Liver (tissue), 9 donors: ENCODE results near the gene FAM171A1. TPM values are rescaled to one million over a fixed set of nuclear protein-coding genes. Genes with fewer than 3 reads are reported as not detected.

Experiments
- DNase-seq: peaks from one replicate; pipeline ENCODE4 v3.0.0-alpha.2; 2017; ENCODE audit warnings: low spot score
- H3K27ac ChIP-seq, 2 donors: one replicate each; pipeline ENCODE4 v1.7.0; 2013; ENCODE audit warnings: inconsistent platforms in 2 of 2, low read length in 2 of 2, control low read depth in 1 of 2, low read depth in 1 of 2, mild to moderate bottlenecking in 1 of 2
- H3K27me3 ChIP-seq, 4 donors: one replicate each; pipeline versions ENCODE4 v1.6.1 to v1.7.0; 2013; ENCODE audit warnings: low read length in 3 of 4, inconsistent platforms in 1 of 4, mild to moderate bottlenecking in 1 of 4, moderate library complexity in 1 of 4; ENCODE audit not compliant: control insufficient read depth in 4 of 4, insufficient read depth in 4 of 4
- H3K36me3 ChIP-seq, 4 donors: one replicate each; pipeline versions ENCODE4 v1.6.1 to v1.7.0; 2013; ENCODE audit warnings: low read length in 3 of 4, mild to moderate bottlenecking in 3 of 4, low read depth in 1 of 4, moderate library complexity in 1 of 4; ENCODE audit not compliant: control insufficient read depth in 4 of 4, insufficient read depth in 3 of 4
- H3K4me1 ChIP-seq, 4 donors: one replicate each; pipeline versions ENCODE4 v1.6.1 to v1.7.0; 2013; ENCODE audit warnings: low read length in 3 of 4, mild to moderate bottlenecking in 3 of 4, moderate library complexity in 1 of 4; ENCODE audit not compliant: control insufficient read depth in 4 of 4, insufficient read depth in 4 of 4
- H3K4me3 ChIP-seq, 3 donors: one replicate each; pipeline versions ENCODE4 v1.6.1 to v1.7.0; 2013; ENCODE audit warnings: low read length in 3 of 3, control low read depth in 1 of 3, low read depth in 1 of 3, mild to moderate bottlenecking in 1 of 3
- H3K9ac ChIP-seq, 2 donors: one replicate each; pipeline ENCODE4 v1.7.0; 2013; ENCODE audit warnings: low read length in 2 of 2, mild to moderate bottlenecking in 2 of 2, moderate library complexity in 2 of 2, control low read depth in 1 of 2, low read depth in 1 of 2
- H3K9me3 ChIP-seq, 4 donors: one replicate each; pipeline versions ENCODE4 v1.6.1 to v1.7.0; 2013; ENCODE audit warnings: low read length in 3 of 4; ENCODE audit not compliant: control insufficient read depth in 4 of 4
- ATF3 ChIP-seq: IDR thresholded peaks from 2 replicates; pipeline ENCODE4 v1.6.1; 2016; ENCODE audit warnings: antibody characterized with exemption
- CTCF ChIP-seq: fragments of 150-350 bp; IDR thresholded peaks from 2 replicates; pipeline ENCODE4 v1.5.1; 2017; ENCODE audit warnings: improper control_type of control experiment, low read depth, low read length; ENCODE audit not compliant: missing input control
- EGR1 ChIP-seq, 2 donors: IDR thresholded peaks; 2 replicates each; pipeline ENCODE4 v1.6.1; 2016 to 2018; ENCODE audit warnings: antibody characterized with exemption in 2 of 2, low read depth in 2 of 2
- FOXA1 ChIP-seq: IDR thresholded peaks from 2 replicates; pipeline ENCODE4 v1.6.1; 2016; ENCODE audit warnings: antibody characterized with exemption
- FOXA2 ChIP-seq: IDR thresholded peaks from 2 replicates; pipeline ENCODE4 v1.6.1; 2016; ENCODE audit warnings: antibody characterized with exemption
- GABPA ChIP-seq, 2 donors: IDR thresholded peaks in 1 of 2; conservative IDR thresholded peaks in 1 of 2; 2 replicates each; pipeline ENCODE4 v1.6.1; 2016; ENCODE audit warnings: antibody characterized with exemption in 2 of 2, mild to moderate bottlenecking in 1 of 2, moderate library complexity in 1 of 2
- HNF4A ChIP-seq, 2 donors: conservative IDR thresholded peaks; 2 replicates each; pipeline ENCODE4 v1.6.1; 2016; ENCODE audit warnings: antibody characterized with exemption in 2 of 2, mild to moderate bottlenecking in 2 of 2
- HNF4G ChIP-seq: IDR thresholded peaks from 2 replicates; pipeline ENCODE4 v1.6.1; 2016; ENCODE audit warnings: antibody characterized with exemption
- JUND ChIP-seq, 2 donors: IDR thresholded peaks; 2 replicates each; pipeline ENCODE4 v1.6.1; 2016; ENCODE audit warnings: antibody characterized with exemption in 2 of 2
- NR2F2 ChIP-seq: IDR thresholded peaks from 2 replicates; pipeline ENCODE4 v1.6.1; 2016; ENCODE audit warnings: antibody characterized with exemption
- RAD21 ChIP-seq, 2 donors: IDR thresholded peaks; 2 replicates each; pipeline ENCODE4 v1.6.1; 2016; ENCODE audit warnings: antibody characterized with exemption in 2 of 2, mild to moderate bottlenecking in 2 of 2
- REST ChIP-seq: IDR thresholded peaks from 2 replicates; pipeline ENCODE4 v1.6.1; 2016; ENCODE audit warnings: antibody characterized with exemption, mild to moderate bottlenecking
- RXRA ChIP-seq, 2 donors: IDR thresholded peaks; 2 replicates each; pipeline ENCODE4 v1.6.1; 2017 to 2018; ENCODE audit warnings: antibody characterized with exemption in 2 of 2, mild to moderate bottlenecking in 1 of 2
- SP1 ChIP-seq: IDR thresholded peaks from 2 replicates; pipeline ENCODE4 v1.6.1; 2018; ENCODE audit warnings: antibody characterized with exemption, mild to moderate bottlenecking
- TAF1 ChIP-seq: conservative IDR thresholded peaks from 2 replicates; pipeline ENCODE4 v1.6.1; 2016; ENCODE audit warnings: antibody characterized with exemption, mild to moderate bottlenecking
- YY1 ChIP-seq: IDR thresholded peaks from 2 replicates; pipeline ENCODE4 v1.6.1; 2016; ENCODE audit warnings: antibody characterized with exemption, mild to moderate bottlenecking
- ZBTB33 ChIP-seq: IDR thresholded peaks from 2 replicates; pipeline ENCODE4 v1.6.1; 2016; ENCODE audit warnings: antibody characterized with exemption
- WGBS: extraction: QIAGEN DNeasy Blood & Tissue Kit; methylation state at CpG from one replicate; pipeline ENCODE4 v1.1.7; 2013; 5-methylcytosine and 5-hydroxymethylcytosine counted together
- polyA plus RNA-seq, 2 donors: library from polyadenylated mRNA; stranded (reverse) in 1 of 2; unstranded in 1 of 2; fragments of 200-250 nt in 1 of 2; fragments of >200 nt in 1 of 2; fragmentation: Nextera tagmentation in 1 of 2; extraction: Ambion mirVana in 1 of 2; gene quantifications; one replicate each; pipeline versions ENCODE4 v1.2.1 to v1.2.3, GENCODE V29; 2013 to 2015
- total RNA-seq, 2 donors: library from RNA; depleted of rRNA; stranded (reverse); fragments of >200 nt; gene quantifications; one replicate each; pipeline ENCODE4 v1.2.3, GENCODE V29; 2014
- donor health status: healthy.
- donor health status: healthy.
- donor health status: healthy.
- donor health status: healthy.
- donor health status: healthy.

FAM171A1 gene
- total and polyA plus RNA-seq, 4 donors: 2.5 to 10.2 (median 7.7) TPM

GRCh38 chr10:15324611-15325010, 46.5 kb downstream of the FAM171A1 start:
- no peak overlapping the region for H3K27ac ChIP-seq
- H3K9me3 ChIP-seq: no peaks in the 10 kb centered on the region
- WGBS: 88% methylated on average over 6 of the region's 6 CpGs
- no peak for DNase-seq
- no peak overlapping the region for H3K4me3 ChIP-seq
- H3K9ac ChIP-seq: no peak overlapping the region
- no peaks in the 10 kb centered on the region for H3K27me3 ChIP-seq
- H3K36me3 ChIP-seq: no peaks in the 10 kb centered on the region
- peaks cover 0 to 11% (median 3%) of the 10 kb centered on the region in 4 donors for H3K4me1 ChIP-seq
- TF ChIP-seq HNF4A (conservative IDR thresholded peaks at IDR 0.05) (no peak), RAD21 (IDR thresholded peaks at IDR 0.05) (no peak), EGR1 (IDR thresholded peaks at IDR 0.05; ENCODE audit: low read depth in 2 of 2) (no peak), YY1 (no peak), FOXA2 (no peak), RXRA (IDR thresholded peaks at IDR 0.05) (no peak), REST (no peak), ATF3 (no peak), NR2F2 (no peak), JUND (IDR thresholded peaks at IDR 0.05) (no peak), HNF4G (no peak), GABPA (IDR thresholded peaks at IDR 0.05 in 1 of 2, conservative IDR thresholded peaks at IDR 0.05 in 1 of 2) (no peak), TAF1 (no peak)

GRCh38 chr10:15324113-15324512, 47.0 kb downstream of the FAM171A1 start:
- peaks cover 0 to 11% (median 3%) of the 10 kb centered on the region in 4 donors for H3K4me1 ChIP-seq
- H3K27me3 ChIP-seq: no peaks in the 10 kb centered on the region
- WGBS: 87% methylated on average over 8 of the region's 8 CpGs
- no peaks in the 10 kb centered on the region for H3K9me3 ChIP-seq
- no peaks in the 10 kb centered on the region for H3K36me3 ChIP-seq
- TF ChIP-seq EGR1 (IDR thresholded peaks at IDR 0.05; ENCODE audit: low read depth in 2 of 2) (no peak), ZBTB33 (no peak), CTCF (no peak), FOXA1 (no peak), FOXA2 (no peak), HNF4A (conservative IDR thresholded peaks at IDR 0.05) (no peak), RAD21 (IDR thresholded peaks at IDR 0.05) (no peak), YY1 (no peak), SP1 (no peak)
- no peak overlapping the region for H3K27ac ChIP-seq
- H3K4me3 ChIP-seq: no peak overlapping the region
- no peak overlapping the region for H3K9ac ChIP-seq
- DNase-seq: no peak
